H1 (cell line): ENCODE data around the gene NUP205. TPM values are rescaled to one million over a fixed set of nuclear protein-coding genes. Genes with fewer than 3 reads are reported as not detected.

Experiments used
- CTCF ChIA-PET: fragments of 300-600 bp; sonication (Branson Sonifier 250); formaldehyde crosslinking; loops from one replicate; lab custom pipeline; 2021; ENCODE audit not compliant: partially characterized antibody; lab: Charles Lee
- POLR2A ChIA-PET: fragments of 300-600 bp; sonication (Branson Sonifier 250); formaldehyde crosslinking; loops from one replicate; lab custom pipeline; 2021; ENCODE audit warnings: inconsistent platforms; ENCODE audit not compliant: partially characterized antibody; lab: Charles Lee
- DNase-seq, 2 experiments: peaks; one replicate each; pipeline versions ENCODE4 v3.0.0 to v3.0.0-alpha.2; 2010 to 2022; ENCODE audit warnings: low spot score in 2 of 2, low read depth in 1 of 2, mixed read lengths in 1 of 2
- FAIRE-seq: peaks from 2 replicates; lab custom pipeline; 2011; peaks lifted over from hg19 to GRCh38; lab: Jason Lieb, UNC
- H2AFZ ChIP-seq: 2 replicates; pipeline ENCODE4 v1.8.1; 2012; ENCODE audit warnings: low read length, inconsistent platforms
- H2AK5ac ChIP-seq: 2 replicates; pipeline ENCODE4 v1.6.1; 2013; ENCODE audit warnings: low read depth, low read length
- H2BK120ac ChIP-seq: replicated peaks from 2 replicates; pipeline ENCODE3; 2013; ENCODE audit warnings: low read depth, low read length, inconsistent platforms
- H2BK12ac ChIP-seq: 2 replicates; pipeline ENCODE4 v1.6.1; 2013; ENCODE audit warnings: low read depth, low read length
- H2BK15ac ChIP-seq: 2 replicates; pipeline ENCODE4 v1.6.1; 2013; ENCODE audit warnings: low read length
- H2BK20ac ChIP-seq: 2 replicates; pipeline ENCODE4 v1.6.1; 2013; ENCODE audit warnings: low read length
- H2BK5ac ChIP-seq: 2 replicates; pipeline ENCODE4 v1.6.1; 2013; ENCODE audit warnings: low read depth, low read length
- H3K14ac ChIP-seq: 2 replicates; pipeline ENCODE4 v1.6.1; 2013; ENCODE audit warnings: inconsistent platforms; ENCODE audit not compliant: insufficient read length
- H3K18ac ChIP-seq: 2 replicates; pipeline ENCODE4 v1.6.1; 2013; ENCODE audit warnings: low read length; ENCODE audit errors: extremely low read depth
- H3K23ac ChIP-seq: 2 replicates; pipeline ENCODE4 v1.6.1; 2013; ENCODE audit warnings: inconsistent platforms; ENCODE audit not compliant: insufficient read length
- H3K23me2 ChIP-seq: 2 replicates; pipeline ENCODE4 v1.6.1; 2013; ENCODE audit warnings: low read depth, low read length
- H3K27ac ChIP-seq: 2 replicates; pipeline ENCODE4 v1.6.1; 2011; ENCODE audit warnings: low read depth, low read length, inconsistent platforms
- H3K27me3 ChIP-seq, 4 experiments: replicated peaks in 1 of 4; 1 replicate in 1 of 4; 2 replicates in 3 of 4; pipeline versions ENCODE4 v1.6.1 to v1.8.1; 2011 to 2013; ENCODE audit warnings: low read length in 3 of 4, mild to moderate bottlenecking in 3 of 4, inconsistent platforms in 2 of 4, mixed read lengths in 2 of 4, moderate library complexity in 1 of 4; ENCODE audit not compliant: control insufficient read depth in 3 of 4, insufficient read depth in 3 of 4; ENCODE audit errors: extremely low read depth in 1 of 4
- H3K36me3 ChIP-seq, 4 experiments: 2 replicates each; pipeline versions ENCODE4 v1.6.1 to v1.8.1; 2011 to 2013; ENCODE audit warnings: mild to moderate bottlenecking in 4 of 4, low read length in 3 of 4, moderate library complexity in 2 of 4, control low read depth in 1 of 4, inconsistent platforms in 1 of 4; ENCODE audit not compliant: insufficient read depth in 4 of 4, control insufficient read depth in 2 of 4
- H3K4ac ChIP-seq: replicated peaks from 2 replicates; pipeline ENCODE3; 2013; ENCODE audit warnings: low read length, low read depth, mixed read lengths, inconsistent platforms; ENCODE audit not compliant: insufficient read length
- H3K4me1 ChIP-seq, 4 experiments: replicated peaks in 1 of 4; 1 replicate in 1 of 4; 2 replicates in 3 of 4; pipeline versions ENCODE4 v1.6.1 to v1.8.1; 2011 to 2013; ENCODE audit warnings: low read length in 3 of 4, inconsistent platforms in 2 of 4, mixed read lengths in 1 of 4; ENCODE audit not compliant: insufficient read depth in 4 of 4, control insufficient read depth in 3 of 4
- H3K4me2 ChIP-seq, 2 experiments: 2 replicates each; pipeline versions ENCODE4 v1.6.1 to v1.8.1; 2011 to 2013; ENCODE audit warnings: low read depth in 2 of 2, low read length in 2 of 2, control low read depth in 1 of 2, inconsistent platforms in 1 of 2, mild to moderate bottlenecking in 1 of 2; ENCODE audit not compliant: insufficient read depth in 1 of 2
- H3K4me3 ChIP-seq, 4 experiments: fragments of 200-600, 300-600 bp in 1 of 4; sonication (generic), shearing (Covaris generic), sonication (Bioruptor Twin) in 1 of 4; 2 replicates each; pipeline versions ENCODE4 v1.5.1 to v1.8.1; 2011 to 2016; ENCODE audit warnings: low read length in 4 of 4, low read depth in 3 of 4, control low read depth in 2 of 4, inconsistent platforms in 2 of 4, mild to moderate bottlenecking in 2 of 4, mixed read lengths in 1 of 4, moderate library complexity in 1 of 4; ENCODE audit not compliant: insufficient read depth in 2 of 4; ENCODE audit errors: extremely low read depth in 1 of 4
- H3K56ac ChIP-seq: replicated peaks from 2 replicates; pipeline ENCODE3; 2013; ENCODE audit warnings: low read depth, mild to moderate bottlenecking, mixed read lengths, low read length, inconsistent platforms; ENCODE audit not compliant: insufficient read length
- H3K79me1 ChIP-seq: 2 replicates; pipeline ENCODE4 v1.6.1; 2013; ENCODE audit warnings: low read depth, low read length, control low read depth
- H3K79me2 ChIP-seq, 2 experiments: 2 replicates each; pipeline versions ENCODE4 v1.6.1 to v1.8.1; 2012 to 2013; ENCODE audit warnings: low read length in 2 of 2, mild to moderate bottlenecking in 2 of 2, inconsistent platforms in 1 of 2; ENCODE audit not compliant: insufficient read depth in 2 of 2, control insufficient read depth in 1 of 2
- H3K9ac ChIP-seq, 4 experiments: replicated peaks in 1 of 4; 1 replicate in 1 of 4; 2 replicates in 3 of 4; pipeline versions ENCODE4 v1.6.1 to v1.8.1; 2011 to 2013; ENCODE audit warnings: low read depth in 3 of 4, low read length in 3 of 4, control low read depth in 2 of 4, mild to moderate bottlenecking in 2 of 4, moderate library complexity in 2 of 4, inconsistent platforms in 1 of 4; ENCODE audit errors: extremely low read depth in 1 of 4
- H3K9me3 ChIP-seq, 2 experiments: 2 replicates each; pipeline versions ENCODE4 v1.6.1 to v1.8.1; 2012 to 2013; ENCODE audit warnings: mild to moderate bottlenecking in 2 of 2, moderate library complexity in 2 of 2, control low read depth in 1 of 2, inconsistent platforms in 1 of 2, low read depth in 1 of 2, low read length in 1 of 2, mixed read lengths in 1 of 2; ENCODE audit not compliant: insufficient read depth in 2 of 2
- H4K20me1 ChIP-seq, 2 experiments: replicated peaks in 1 of 2; 2 replicates each; pipeline versions ENCODE3 to v1.8.1; 2011 to 2013; ENCODE audit warnings: inconsistent platforms in 2 of 2, low read length in 2 of 2, mild to moderate bottlenecking in 1 of 2; ENCODE audit not compliant: insufficient read depth in 2 of 2, control insufficient read depth in 1 of 2
- H4K5ac ChIP-seq: 2 replicates; pipeline ENCODE4 v1.6.1; 2013; ENCODE audit warnings: low read length, low read depth, mixed read lengths, inconsistent platforms; ENCODE audit not compliant: insufficient read length
- H4K8ac ChIP-seq: 2 replicates; pipeline ENCODE4 v1.8.0; 2013; ENCODE audit warnings: mild to moderate bottlenecking, moderate library complexity, low read length, inconsistent platforms; ENCODE audit not compliant: insufficient read depth; ENCODE audit errors: extremely low read depth
- H4K91ac ChIP-seq: replicated peaks from 2 replicates; pipeline ENCODE3; 2013; ENCODE audit warnings: low read length, mixed read lengths, inconsistent platforms; ENCODE audit not compliant: insufficient read length
- EGR1 ChIP-seq: IDR thresholded peaks from 2 replicates; pipeline ENCODE4 v1.6.1; 2011; ENCODE audit warnings: low read depth, low read length, borderline replicate concordance
- FOSL1 ChIP-seq: IDR thresholded peaks from 2 replicates; pipeline ENCODE4 v1.6.1; 2011; ENCODE audit warnings: mild to moderate bottlenecking, low read depth, low read length, moderate library complexity; ENCODE audit not compliant: insufficient read depth
- PHF8 ChIP-seq: fragments of 200-600 bp; sonication (generic); conservative IDR thresholded peaks from 2 replicates; pipeline ENCODE4 v1.7.1; 2012; ENCODE audit warnings: low read depth, mild to moderate bottlenecking, inconsistent platforms, low read length, moderate library complexity
- RFX5 ChIP-seq: IDR thresholded peaks from 2 replicates; pipeline ENCODE4 v1.6.1; 2011; ENCODE audit warnings: low read depth, low read length, improper control_type of control experiment, borderline replicate concordance
- SIX5 ChIP-seq: IDR thresholded peaks from 2 replicates; pipeline ENCODE4 v1.6.1; 2011; ENCODE audit warnings: mild to moderate bottlenecking, low read depth, low read length
- SUZ12 ChIP-seq: fragments of 200-600 bp; sonication (generic); IDR thresholded peaks from 2 replicates; pipeline ENCODE4 v1.6.1; 2012; ENCODE audit warnings: mild to moderate bottlenecking, inconsistent platforms, low read length, moderate library complexity, mixed read lengths
- WGBS, 2 experiments: shearing (Covaris generic) in 1 of 2; methylation state at CpG; one replicate each; pipeline versions ENCODE4 v1.1.6 to v1.1.7; 2013 to 2015; ENCODE audit warnings: low lambda C conversion rate in 2 of 2, mixed read lengths in 2 of 2, inconsistent platforms in 1 of 2, low coverage in 1 of 2, missing lambda C conversion rate in 1 of 2; ENCODE audit not compliant: insufficient replicate concordance in 2 of 2, insufficient coverage in 1 of 2, insufficient read length in 1 of 2; ENCODE audit errors: extremely low coverage in 1 of 2, missing lambda C conversion rate in 1 of 2; 5-methylcytosine and 5-hydroxymethylcytosine counted together
- polyA plus RNA-seq, 7 experiments: library from polyadenylated mRNA; depleted of rRNA in 3 of 7; stranded (reverse) in 5 of 7; unstranded in 2 of 7; fragments of >200 nt in 5 of 7; fragments of 200-250 nt in 2 of 7; gene quantifications; 1 replicate in 5 of 7; 2 replicates in 1 of 7; 4 replicates in 1 of 7; pipeline versions ENCODE4 v1.2.1 to v1.2.3, GENCODE V29; 2011 to 2013; ENCODE audit warnings: missing spikeins in 2 of 7, mixed read lengths in 2 of 7
- total RNA-seq: library from RNA; stranded (reverse); fragmentation: NEBNext Ultra II Directional; extraction: Animal tissue kit (Norgen Biotek cat#: 25700); gene quantifications from 2 replicates; pipeline ENCODE4 v1.2.1, GENCODE V29; 2021

NUP205 gene
- total and polyA plus RNA-seq, 2 of the 8 experiments (the other 6 are each of a cell fraction or from before 2014, with no cell fraction given), result 148 to 216 TPM

- H2AFZ ChIP-seq, result no peak overlapping the region
- H2BK5ac ChIP-seq, result no peak overlapping the region
- ChIA-PET CTCF (interaction anchor here (1.1 to 5.8 kb wide), 4 partner anchors 9 to 413 kb away, joined by 3 to 55 read pairs (median 7); no protein-coding TSS in a partner anchor), POLR2A (no interaction called here)
- no peak overlapping the region for H3K4me2 ChIP-seq
- peaks cover 3 to 74% of the 10 kb centered on the region in 2 experiments for H3K79me2 ChIP-seq
- 88% methylated on average over 3 of the region's 3 CpGs; no CpG with 5 or more reads in 1 of the 2 experiments for WGBS, 2 experiments
- no peak overlapping the region for H3K9ac ChIP-seq
- no peak overlapping the region for H3K27ac ChIP-seq
- H3K36me3 ChIP-seq, result peaks cover 0 to 4% (median 0%) of the 10 kb centered on the region in 4 experiments; a peak in 1 of 8 replicates
- H3K4me3 ChIP-seq, result no peak overlapping the region
- no peaks in the 10 kb centered on the region; a peak in 2 of 7 replicates for H3K4me1 ChIP-seq
- H4K91ac ChIP-seq, result no peak overlapping the region
- no peak overlapping the region for H3K4ac ChIP-seq
- peaks cover 5% of the 10 kb centered on the region; the same call in 1 of the 2 replicates for H3K79me1 ChIP-seq
- DNase-seq, result no peak
- no peak overlapping the region for H2BK120ac ChIP-seq
- H2BK20ac ChIP-seq, result no peak overlapping the region
- H3K23ac ChIP-seq, result no peak overlapping the region
- H3K18ac ChIP-seq, result no peak overlapping the region
- H3K27me3 ChIP-seq, result no peaks in the 10 kb centered on the region
- peaks cover 0 to 1% of the 10 kb centered on the region in 2 experiments for H4K20me1 ChIP-seq
- no peak overlapping the region for H3K14ac ChIP-seq
- H4K5ac ChIP-seq, result no peak overlapping the region
- no peak overlapping the region for H3K56ac ChIP-seq
- no peak for FAIRE-seq
- no peak overlapping the region for H2BK15ac ChIP-seq
- no peak overlapping the region for H2BK12ac ChIP-seq
- no peak overlapping the region for H4K8ac ChIP-seq
- peaks cover 0 to 4% of the 10 kb centered on the region in 2 experiments; a peak in 2 of 4 replicates for H3K9me3 ChIP-seq
- peaks cover 2% of the 10 kb centered on the region; the same call in 1 of the 2 replicates for H3K23me2 ChIP-seq
- no peak overlapping the region for H2AK5ac ChIP-seq
- no peak for TF ChIP-seq FOSL1
- TF ChIP-seq EGR1, result no peak
- TF ChIP-seq RFX5, result no peak
- no peak for TF ChIP-seq SUZ12
- no peak for TF ChIP-seq PHF8
- no peak for TF ChIP-seq SIX5
These were observed 107.3 kb downstream of the NUP205 start for GRCh38 chr7:135665042-135665441.
